HepG2 (cell line): ENCODE data around the gene RFX2. TPM values are rescaled to one million over a fixed set of nuclear protein-coding genes. Genes with fewer than 3 reads are reported as not detected.

ENCODE experiments used
- ATAC-seq: fragments of 200-7000 bp; cut with Tn5 transposase; 3 replicates; pipeline ENCODE4 v1.9.1; 2020; ENCODE audit warnings: mild to moderate bottlenecking, moderate library complexity
- BruUV-seq: library from RNA; stranded (reverse); fragments of 400-500 nt; replicated peaks from 2 replicates; lab custom pipeline; 2021; lab: Mats Ljungman, UMichigan
- CTCF ChIA-PET: fragments of 300-600 bp; formaldehyde crosslinking; extraction: SDS; loops from one replicate; lab custom pipeline; 2021; ENCODE audit warnings: low total read pairs, inconsistent platforms, low intra/inter-chr PET ratio; lab: Yijun Ruan, JAX
- POLR2A ChIA-PET: fragments of 350-600 bp; sonication (Branson Sonifier 250); formaldehyde crosslinking; loops from one replicate; lab custom pipeline; 2020; ENCODE audit warnings: antibody characterized with exemption, inconsistent platforms; lab: Yijun Ruan, JAX
- DNase-seq: peaks from one replicate; pipeline ENCODE4 v3.0.0-alpha.2; 2015; ENCODE audit warnings: low spot score
- FAIRE-seq: peaks from 3 replicates; lab custom pipeline; 2011; peaks lifted over from hg19 to GRCh38; lab: Jason Lieb, UNC
- H2AFZ ChIP-seq: one replicate; pipeline ENCODE4 v1.6.1; 2011; ENCODE audit warnings: low read length, inconsistent platforms
- H3K27ac ChIP-seq: fragments of 300-600 bp; 3 replicates; pipeline ENCODE4 v1.8.0; 2011; ENCODE audit warnings: mixed run types, mild to moderate bottlenecking, mixed read lengths, low read length, inconsistent platforms; ENCODE audit not compliant: insufficient read depth; ENCODE audit errors: extremely low read length
- H3K27me3 ChIP-seq, 2 experiments: fragments of 200-600 bp in 1 of 2; 2 replicates in 1 of 2; 3 replicates in 1 of 2; pipeline versions ENCODE4 v1.6.0 to v1.8.0; 2011; ENCODE audit warnings: low read length in 2 of 2, mild to moderate bottlenecking in 2 of 2, moderate library complexity in 2 of 2, inconsistent platforms in 1 of 2; ENCODE audit not compliant: insufficient read depth in 2 of 2, control insufficient read depth in 1 of 2
- H3K36me3 ChIP-seq, 2 experiments: fragments of 200-600 bp in 1 of 2; replicated peaks in 1 of 2; 2 replicates in 1 of 2; 3 replicates in 1 of 2; pipeline versions ENCODE4 v1.5.1 to v1.8.0; 2011; ENCODE audit warnings: low read length in 2 of 2, inconsistent platforms in 1 of 2; ENCODE audit not compliant: insufficient read depth in 2 of 2, control insufficient read depth in 1 of 2
- H3K4me1 ChIP-seq: 2 replicates; pipeline ENCODE4 v1.5.1; 2012; ENCODE audit warnings: low read length, inconsistent platforms; ENCODE audit not compliant: insufficient read depth
- H3K4me2 ChIP-seq: 2 replicates; pipeline ENCODE4 v1.6.0; 2011; ENCODE audit warnings: low read depth, low read length, inconsistent platforms
- H3K4me3 ChIP-seq, 3 experiments: fragments of 200-600 bp in 1 of 3; sonication (generic), shearing (Covaris generic) in 1 of 3; replicated peaks in 1 of 3; 2 replicates each; pipeline ENCODE4 v1.5.1; 2011 to 2016; ENCODE audit warnings: low read length in 3 of 3, inconsistent platforms in 2 of 3, low read depth in 2 of 3, mild to moderate bottlenecking in 2 of 3, control low read depth in 1 of 3, mixed read lengths in 1 of 3; ENCODE audit not compliant: insufficient read depth in 1 of 3
- H3K79me2 ChIP-seq: one replicate; pipeline ENCODE4 v1.6.1; 2011; ENCODE audit warnings: low read length, inconsistent platforms; ENCODE audit not compliant: insufficient read depth
- H3K9ac ChIP-seq: 2 replicates; pipeline ENCODE4 v1.6.0; 2011; ENCODE audit warnings: mild to moderate bottlenecking, low read depth, low read length, inconsistent platforms; ENCODE audit not compliant: insufficient read depth
- H3K9me3 ChIP-seq: 2 replicates; pipeline ENCODE4 v1.5.1; 2012; ENCODE audit warnings: mild to moderate bottlenecking, low read length
- H4K20me1 ChIP-seq: 2 replicates; pipeline ENCODE4 v1.6.0; 2011; ENCODE audit warnings: inconsistent platforms, mild to moderate bottlenecking, low read length, moderate library complexity; ENCODE audit not compliant: insufficient read depth
- ADNP ChIP-seq: sonication (generic); formaldehyde crosslinking; IDR thresholded peaks from 2 replicates; pipeline ENCODE4 v1.4.0; 2020; ENCODE audit warnings: missing genetic modification reagents
- E2F1 ChIP-seq: sonication (generic); formaldehyde crosslinking; IDR thresholded peaks from 2 replicates; pipeline ENCODE4 v1.5.0; 2020; ENCODE audit warnings: missing genetic modification reagents
- HOXA3 ChIP-seq: sonication (generic); formaldehyde crosslinking; IDR thresholded peaks from 2 replicates; pipeline ENCODE4 v1.5.0; 2020; ENCODE audit warnings: missing genetic modification reagents
- ISL2 ChIP-seq: sonication (generic); formaldehyde crosslinking; IDR thresholded peaks from 2 replicates; pipeline ENCODE4 v1.5.0; 2020; ENCODE audit warnings: missing genetic modification reagents
- MAZ ChIP-seq, 2 experiments: sonication (generic) in 1 of 2; formaldehyde crosslinking in 1 of 2; IDR thresholded peaks; 2 replicates each; pipeline versions ENCODE4 v1.5.0 to v1.6.1; 2012 to 2020; ENCODE audit warnings: low read depth in 2 of 2, mild to moderate bottlenecking in 2 of 2, borderline replicate concordance in 1 of 2, improper control_type of control experiment in 1 of 2, low read length in 1 of 2, missing genetic modification reagents in 1 of 2, moderate library complexity in 1 of 2
- MNT ChIP-seq: fragments of 450-650 bp; IDR thresholded peaks from 2 replicates; pipeline ENCODE4 v1.6.1; 2016
- MYC ChIP-seq: sonication (generic); formaldehyde crosslinking; IDR thresholded peaks from 2 replicates; pipeline ENCODE4 v1.9.0; 2021; ENCODE audit warnings: missing genetic modification reagents, borderline replicate concordance
- RFX1 ChIP-seq: fragments of 450-650 bp; IDR thresholded peaks from 2 replicates; pipeline ENCODE4 v1.6.1; 2017
- SALL1 ChIP-seq: sonication (generic); formaldehyde crosslinking; IDR thresholded peaks from 2 replicates; pipeline ENCODE4 v1.8.0; 2022; ENCODE audit warnings: mild to moderate bottlenecking, missing genetic modification reagents
- SPEN ChIP-seq: sonication (generic); formaldehyde crosslinking; IDR thresholded peaks from 2 replicates; pipeline ENCODE4 v1.5.1; 2020; ENCODE audit warnings: low read depth, mild to moderate bottlenecking, missing genetic modification reagents
- SSRP1 ChIP-seq: IDR thresholded peaks from 2 replicates; pipeline ENCODE4 v1.6.1; 2016; ENCODE audit warnings: control low read depth
- XRCC5 ChIP-seq: fragments of 200-400 bp; formaldehyde crosslinking; optimal IDR thresholded peaks from 2 replicates; pipeline ENCODE3; 2017; ENCODE audit warnings: mild to moderate bottlenecking, low read length
- ZFY ChIP-seq: sonication (generic); formaldehyde crosslinking; IDR thresholded peaks from 2 replicates; pipeline ENCODE4 v1.4.0; 2020; ENCODE audit warnings: missing genetic modification reagents
- ZNF687 ChIP-seq: sonication (generic); formaldehyde crosslinking; IDR thresholded peaks from 2 replicates; pipeline ENCODE4 v1.5.1; 2020; ENCODE audit warnings: mild to moderate bottlenecking, missing genetic modification reagents, moderate library complexity
- WGBS: methylation state at CpG from one replicate; pipeline ENCODE4 v1.1.6; 2017; ENCODE audit warnings: low lambda C conversion rate; 5-methylcytosine and 5-hydroxymethylcytosine counted together
- in situ Hi-C: cut with HindIII; loops from 2 replicates; pipeline ENCODE4 v1.10.0; 2017; ENCODE audit warnings: low pct_unique_long_range_greater_than_20kb; ENCODE audit not compliant: extremely low pct_ligation_motif_present
- intact Hi-C: fragments of 100-400 bp; cut with micrococcal nuclease; formaldehyde crosslinking; loops from one replicate; pipeline ENCODE4 v1.10.0; 2022; ENCODE audit not compliant: unreplicated experiment
- polyA plus RNA-seq, 8 experiments: library from polyadenylated mRNA; depleted of rRNA in 3 of 8; stranded (reverse) in 7 of 8; unstranded in 1 of 8; fragments of >200 nt; fragmentation: Illumina TruSeq in 4 of 8; extraction: Trizol in 4 of 8; gene quantifications; 2 replicates each; pipeline versions ENCODE4 v1.2.1 to v1.2.3, GENCODE V29; 2011 to 2016; ENCODE audit warnings: low read depth in 4 of 8, missing spikeins in 1 of 8, mixed read lengths in 1 of 8; ENCODE audit not compliant: insufficient read depth in 1 of 8
- total RNA-seq, 5 experiments: library from RNA; depleted of rRNA; stranded (reverse); fragments of >200 nt; fragmentation: Illumina TruSeq; extraction: Trizol; gene quantifications; 2 replicates each; pipeline ENCODE4 v1.2.3, GENCODE V29; 2016; ENCODE audit warnings: low read depth in 1 of 5

Gene RFX2
- total and polyA plus RNA-seq, 2 of the 13 experiments (the other 11 are each of a cell fraction or from before 2014, with no cell fraction given), result 2.8 to 3.3 TPM

- Histone ChIP-seq H3K4me2 (peak overlapping the region; percentile 54), H3K9me3 (no peaks in the 10 kb centered on the region), H3K9ac (peak overlapping the region; percentile 27; the same call in 1 of the 2 replicates), H3K4me1 (peaks cover 29% of the 10 kb centered on the region), H3K79me2 (no peaks in the 10 kb centered on the region), H2AFZ (no peak overlapping the region), H3K4me3 (peak overlapping the region in 2 of 3 experiments; percentile 13 to 25; a peak in 1 of 6 replicates), H3K27me3 (peaks cover 0 to 3% of the 10 kb centered on the region in 2 experiments; a peak in 2 of 5 replicates), H4K20me1 (no peaks in the 10 kb centered on the region), H3K27ac (no peak overlapping the region), H3K36me3 (no peaks in the 10 kb centered on the region)
- in situ Hi-C loops (no loop called here), intact Hi-C loops (no loop called here)
- 53% methylated on average over 33 of the region's 40 CpGs for WGBS
- FAIRE-seq (peak; percentile 55), ATAC-seq (peak; percentile 86), DNase-seq (peak; percentile 56)
- no TSS peak for BruUV-seq
- CTCF ChIA-PET, result no interaction called here
- POLR2A ChIA-PET, result no interaction called here
- peak; percentile 79 for TF ChIP-seq MNT
- peak; percentile 41; the same call in 1 of the 2 replicates for TF ChIP-seq SALL1 (CRISPR knock-in tag)
- TF ChIP-seq HOXA3 (CRISPR knock-in tag), result peak; percentile 42
- TF ChIP-seq E2F1 (CRISPR knock-in tag), result no peak
- 0 out of 2 replicates have a peak, but pooled peaks have one; percentile 5 for TF ChIP-seq ZFY (CRISPR knock-in tag)
- peak; percentile 33 for TF ChIP-seq XRCC5
- TF ChIP-seq SSRP1, result no peak
- peak; percentile 62; the same call in 1 of the 2 replicates for TF ChIP-seq MYC (CRISPR knock-in tag)
- TF ChIP-seq SPEN (CRISPR knock-in tag), result peak; percentile 46; the same call in 1 of the 2 replicates
- 0 out of 2 replicates have a peak, but pooled peaks have one; percentile 12 for TF ChIP-seq ISL2
- no peak for TF ChIP-seq ADNP (CRISPR knock-in tag)
- TF ChIP-seq RFX1, result peak; percentile 30; the same call in 1 of the 2 replicates
- TF ChIP-seq MAZ (IDR thresholded peaks at IDR 0.05; ENCODE audit: borderline replicate concordance, low read depth, low read length), result 0 out of 2 replicates have a peak, but pooled peaks have one; percentile 45
- TF ChIP-seq MAZ (CRISPR knock-in tag; IDR thresholded peaks at IDR 0.05; ENCODE audit: low read depth), result no peak
- peak; percentile 76 for TF ChIP-seq ZNF687 (CRISPR knock-in tag)
These were observed 17.7 kb downstream of the RFX2 start for GRCh38 chr19:6092329-6093286.
